Middle frontal gyrus (tissue), 1 donor: Measurements from ENCODE around the gene SELENOM.
"Not testable (repeated sequence)": the region's sequence is repeated elsewhere in the genome, so short reads cannot be mapped to it uniquely, and the experiment has no call there.

Source experiments
- DNase-seq: peaks from one replicate; pipeline ENCODE4 v3.0.0-alpha.2; 2015; ENCODE audit warnings: low spot score; ENCODE audit errors: extremely low spot score

SELENOM gene

DNA sequence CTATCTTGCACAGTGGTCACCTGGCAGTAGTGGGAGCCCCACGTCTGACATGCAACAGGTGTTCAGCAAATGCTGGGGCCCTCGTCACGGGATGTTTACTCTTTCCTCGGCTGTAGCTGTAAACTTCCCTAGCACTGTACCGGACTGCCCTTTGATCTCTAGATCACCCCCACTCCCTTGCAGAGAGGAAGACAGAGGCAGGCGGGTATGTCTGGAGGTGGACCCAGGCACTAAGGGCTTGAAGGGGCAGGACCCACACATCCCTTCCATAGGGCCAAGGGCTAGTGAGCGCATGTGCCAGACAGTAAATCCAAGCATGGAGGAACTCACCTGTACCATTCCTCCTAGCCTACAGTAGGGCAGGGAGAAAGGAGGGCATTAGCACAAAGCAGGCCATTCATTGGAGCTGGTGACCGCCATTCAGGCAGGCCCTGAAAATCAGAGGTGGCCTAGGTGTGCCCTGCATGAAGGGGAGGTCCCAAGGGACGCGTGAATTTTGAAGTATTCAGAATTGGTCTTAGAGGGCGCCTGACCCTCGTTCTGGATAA is 28.2 kb downstream of the SELENOM start:
- no peak for DNase-seq

DNA sequence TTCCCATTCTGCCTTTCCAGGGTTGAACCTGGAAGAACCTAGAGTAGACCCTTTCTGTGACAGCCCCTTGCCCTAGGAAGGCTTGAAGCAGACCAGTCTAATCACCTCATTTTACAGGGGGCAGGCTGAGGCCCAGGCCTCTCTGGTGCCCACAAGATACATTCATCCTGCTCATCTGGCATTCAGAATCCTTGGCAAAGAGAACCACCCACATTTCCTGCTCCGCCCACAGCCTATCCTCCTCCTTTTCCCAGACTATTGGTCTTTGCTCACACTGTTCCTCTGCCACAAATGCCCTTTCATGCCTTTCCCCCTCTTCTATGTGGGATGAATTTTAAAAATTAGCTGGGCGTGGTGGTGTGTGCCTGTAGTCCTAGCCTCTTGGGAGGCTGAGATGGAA is 29.0 kb downstream of the SELENOM start:
- DNase-seq = not testable (repeated sequence)

DNA sequence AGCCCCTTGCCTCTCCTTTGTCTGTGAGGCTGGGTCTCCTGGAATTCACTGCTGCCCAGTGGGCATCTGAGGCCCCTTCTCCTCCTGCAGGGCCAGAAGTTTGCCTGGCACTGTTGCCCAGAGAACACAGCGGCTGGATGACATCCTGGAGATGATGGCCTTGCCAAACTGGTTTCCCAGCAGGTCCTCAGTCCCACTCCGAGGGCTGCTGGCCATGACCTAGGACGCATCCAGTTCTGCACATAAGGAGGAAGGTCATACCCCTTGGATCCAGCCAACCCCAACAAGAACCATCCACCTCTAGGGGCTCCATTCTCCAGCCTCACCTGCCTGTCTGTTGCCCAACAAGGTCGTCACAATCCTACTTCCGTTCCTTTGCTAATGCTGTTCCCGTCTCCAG is 29.7 kb downstream of the SELENOM start:
- no peak for DNase-seq

DNA sequence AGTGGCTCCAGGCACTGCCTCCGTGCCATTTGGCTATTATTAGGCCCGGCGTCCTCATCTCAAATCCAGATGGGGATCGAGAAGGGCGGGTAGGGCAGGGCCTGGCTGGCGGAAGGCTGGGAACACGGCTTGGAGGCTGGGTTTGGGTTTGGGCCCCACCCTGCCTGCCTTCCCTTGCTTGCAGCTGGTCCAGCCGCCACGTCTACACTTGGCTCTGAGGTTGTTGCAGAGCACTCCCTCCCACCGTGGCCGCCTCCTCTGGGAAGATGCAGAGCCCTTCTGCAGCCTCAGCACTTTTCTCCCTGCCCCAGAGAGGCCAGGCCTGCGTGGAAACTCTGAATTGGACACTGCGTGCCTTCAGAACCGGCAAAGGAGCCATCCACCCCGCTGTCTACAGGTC is 31.4 kb downstream of the SELENOM start:
- DNase-seq = no peak

DNA sequence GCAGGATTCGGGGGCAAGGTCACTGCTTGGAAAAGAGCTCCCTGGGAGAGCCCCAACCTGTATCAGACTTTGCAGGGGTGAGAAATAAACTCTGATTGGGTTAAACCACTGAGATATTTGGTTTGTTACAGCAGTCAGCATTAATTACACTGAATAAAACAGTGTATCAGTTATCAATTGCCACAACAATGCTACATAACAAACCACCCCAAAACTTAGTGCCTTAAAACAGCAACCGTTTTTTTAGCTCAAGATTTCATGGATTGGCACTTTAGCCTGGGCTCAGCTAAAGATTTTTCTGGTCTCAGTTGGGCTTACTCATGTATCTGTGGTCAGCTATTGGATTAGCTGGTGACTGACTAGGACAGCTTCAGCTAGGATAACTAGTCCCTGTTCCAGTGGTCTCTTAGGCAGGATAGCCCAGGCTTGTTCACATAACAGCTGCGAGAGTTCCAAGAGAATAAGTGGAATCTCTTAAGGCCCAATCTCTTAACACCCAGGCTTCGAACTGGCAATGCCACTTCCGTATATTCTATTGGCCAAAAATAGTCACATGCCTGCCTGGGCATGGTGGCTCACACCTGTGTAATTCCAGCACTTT is 33.7 kb downstream of the SELENOM start:
- not testable (repeated sequence) for DNase-seq

DNA sequence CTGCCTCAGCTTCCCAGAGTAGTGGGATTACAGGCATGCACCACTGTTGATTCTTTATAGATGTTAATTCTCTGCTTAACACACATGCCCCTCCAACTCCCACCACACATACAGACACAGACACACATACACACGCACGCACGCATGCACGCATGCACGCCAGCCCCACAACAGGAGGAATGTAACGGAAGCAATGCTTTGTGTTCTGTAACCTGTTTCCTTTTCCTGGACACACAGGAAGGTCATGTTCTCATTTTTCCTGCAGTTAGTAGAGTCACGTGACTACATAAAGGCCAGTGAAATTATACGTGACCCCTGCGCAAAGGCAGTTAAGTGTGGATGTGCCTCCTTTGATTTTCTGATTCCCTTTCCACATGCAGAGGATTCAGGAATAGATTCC is 34.2 kb downstream of the SELENOM start:
- DNase-seq = not testable (repeated sequence)

DNA sequence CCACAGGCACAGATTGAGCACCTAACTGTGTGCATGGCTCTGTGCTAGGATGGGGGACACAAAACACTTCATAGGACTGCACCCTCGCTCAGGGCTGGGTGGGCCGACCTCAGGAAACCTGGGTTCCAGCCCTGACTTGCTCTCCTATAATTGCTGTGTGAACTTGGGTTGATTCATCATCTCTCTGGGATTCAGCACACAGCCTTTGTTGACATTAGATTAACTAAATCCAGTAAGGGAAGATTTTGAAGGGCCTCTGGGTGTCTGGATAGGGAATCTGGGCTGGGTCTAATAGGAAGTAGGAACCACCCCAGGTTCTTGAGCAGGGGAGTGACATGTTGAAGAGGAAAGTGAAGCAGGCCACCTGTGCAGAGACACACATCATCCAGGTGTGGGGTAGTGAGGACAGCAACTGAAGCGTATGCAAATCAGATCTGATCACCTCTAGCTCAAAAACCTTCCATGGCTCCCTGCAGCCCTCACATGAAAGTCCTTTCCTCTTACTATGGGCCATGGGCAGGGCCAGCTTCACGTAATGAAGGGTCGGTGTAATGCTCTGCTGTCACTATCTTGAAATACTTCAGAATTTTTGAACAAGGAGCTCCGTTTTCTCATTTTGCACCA is 37.6 kb downstream of the SELENOM start:
- not testable (repeated sequence) for DNase-seq

DNA sequence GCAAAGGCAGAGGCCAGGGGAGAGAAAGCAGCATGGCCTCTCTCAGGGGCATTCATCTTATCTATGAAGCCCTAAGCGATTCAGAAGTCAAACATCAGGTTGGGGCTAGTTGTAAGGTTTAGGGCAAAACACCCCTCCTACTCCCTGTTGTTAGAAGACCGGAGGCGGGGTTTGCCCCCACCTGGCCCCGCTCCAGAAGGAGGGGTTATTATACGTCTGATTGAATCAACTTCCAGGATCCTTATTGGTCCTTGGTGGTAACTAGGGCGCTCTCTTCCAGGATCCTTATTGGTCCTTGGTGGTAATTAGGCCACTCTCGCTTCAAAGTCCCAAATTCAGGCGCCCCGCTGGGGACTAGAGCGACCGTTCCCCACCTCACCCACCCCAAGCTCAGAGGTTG is 38.4 kb downstream of the SELENOM start:
- DNase-seq = no peak

DNA sequence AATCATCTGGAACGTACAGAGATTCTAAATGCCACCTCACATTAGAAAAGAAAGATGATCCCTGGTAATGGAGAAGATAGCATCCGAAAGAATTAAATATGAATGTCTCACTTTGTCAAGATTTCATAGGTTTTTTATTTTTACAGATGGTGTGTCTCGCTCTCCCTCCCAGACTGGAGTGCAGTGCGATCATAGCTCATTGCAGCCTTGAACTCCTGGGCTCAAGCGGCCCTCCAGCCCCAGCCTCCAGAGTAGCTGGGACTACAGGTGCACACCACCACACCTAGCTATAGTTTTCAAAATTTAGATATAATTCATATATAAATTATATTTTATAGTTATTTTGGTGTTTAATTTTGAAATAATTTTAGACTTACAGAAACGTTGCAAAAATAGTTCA is 43.0 kb downstream of the SELENOM start:
- no peak for DNase-seq

DNA sequence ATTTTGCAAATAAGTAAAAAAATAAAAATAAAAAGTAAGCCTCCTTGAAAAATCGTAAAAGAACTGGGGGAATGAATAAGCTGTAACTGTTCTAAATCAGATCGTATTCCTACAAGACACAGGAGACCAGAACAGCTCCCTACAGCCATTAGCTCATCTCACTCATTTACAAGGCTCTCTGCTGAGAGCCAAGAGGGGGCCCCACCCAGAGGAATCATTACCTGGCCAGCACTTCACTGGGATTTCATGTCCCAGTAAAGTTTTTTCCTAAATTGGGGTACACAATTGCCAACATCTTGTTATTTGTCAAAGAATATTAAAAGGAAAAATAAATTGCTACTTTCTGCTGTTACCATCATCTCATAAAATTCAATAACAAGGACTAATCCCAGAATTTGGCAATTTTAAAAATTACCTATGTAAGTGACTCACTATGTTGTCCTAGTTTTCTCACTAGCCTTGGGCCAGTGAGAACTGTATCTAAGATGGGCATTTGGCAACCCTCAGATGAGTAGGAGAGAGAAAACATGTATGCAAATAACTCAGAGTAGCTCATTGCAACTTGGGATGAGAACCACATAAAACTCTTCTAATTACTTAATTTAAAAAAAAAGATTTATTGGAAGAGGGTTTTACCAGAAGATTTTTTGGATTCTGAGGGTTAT is 44.7 kb downstream of the SELENOM start:
- no peak for DNase-seq

DNA sequence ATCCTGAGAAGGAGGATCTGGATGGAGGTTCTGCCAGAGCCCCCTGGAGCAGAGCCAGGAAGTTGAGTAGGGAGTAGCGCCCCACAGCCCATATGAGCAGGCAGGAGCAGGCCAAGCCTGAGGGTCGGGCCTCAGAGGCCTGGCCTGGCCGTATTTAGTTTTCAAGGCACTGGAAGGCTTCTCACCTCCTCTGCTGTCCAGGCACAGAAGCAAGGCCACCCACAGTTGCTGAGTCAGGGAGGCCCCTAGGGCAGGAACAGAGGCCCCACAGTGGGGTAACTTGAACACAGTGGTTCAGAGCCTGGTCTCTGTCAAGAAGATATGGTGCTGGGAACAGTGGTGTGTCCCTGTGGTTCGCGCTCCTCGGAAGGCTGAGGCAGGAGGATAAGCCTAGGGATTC is 47.7 kb downstream of the SELENOM start:
- not testable (repeated sequence) for DNase-seq

DNA sequence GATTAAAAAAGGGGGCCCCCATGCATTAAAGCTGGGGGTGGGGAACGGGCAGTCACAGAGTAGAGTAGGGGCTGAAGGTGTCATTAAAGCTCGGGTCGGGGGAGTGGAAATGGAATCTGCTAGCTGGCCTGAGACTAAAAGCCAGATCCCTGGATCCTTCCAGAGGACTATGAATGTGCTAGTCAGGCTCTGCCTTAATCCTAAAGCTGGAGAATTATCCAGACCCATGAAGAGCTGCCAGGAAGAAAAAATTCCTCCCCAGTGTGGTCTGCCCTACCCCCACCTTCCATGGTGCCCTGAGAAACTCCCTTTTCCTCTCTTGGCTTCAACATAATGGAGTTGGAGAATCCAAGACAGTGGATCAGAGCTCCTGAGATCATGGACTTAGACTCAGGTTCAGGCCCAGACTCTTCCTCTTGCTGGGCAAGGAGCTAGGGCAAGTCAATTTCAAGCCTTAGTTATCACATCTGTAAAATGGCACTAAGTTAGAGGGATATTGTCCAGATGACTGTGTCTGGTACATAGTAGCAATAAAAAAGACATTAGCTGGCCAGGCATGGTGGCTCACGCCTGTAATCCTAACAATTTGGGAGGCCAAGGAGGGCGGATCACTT is 50.3 kb downstream of the SELENOM start:
- DNase-seq = no peak

DNA sequence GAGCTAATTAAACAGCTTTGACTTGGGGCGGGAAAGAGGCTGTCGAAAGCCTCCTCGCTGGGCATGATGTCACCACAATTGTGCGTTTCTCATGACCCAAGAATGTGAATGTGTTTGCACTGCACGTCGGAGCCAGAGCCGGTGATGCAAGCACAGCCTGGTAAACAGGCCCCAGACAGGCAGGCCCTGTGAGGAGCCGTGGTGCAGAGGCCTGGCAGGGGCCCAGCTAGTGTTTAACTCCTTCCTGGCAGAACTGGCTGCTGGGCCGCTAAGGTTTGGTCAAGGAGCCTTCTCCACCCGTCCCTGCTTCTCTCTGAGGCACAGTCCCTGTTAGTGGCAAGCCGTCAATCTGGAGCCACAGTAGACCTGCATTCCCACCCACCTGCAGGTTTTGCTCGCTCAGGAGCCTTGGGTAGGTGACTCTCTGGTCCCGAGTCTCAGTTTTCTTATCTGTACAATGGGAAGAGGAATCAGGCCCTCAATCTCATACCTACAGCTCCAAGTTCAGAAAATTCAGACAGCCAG is 51.7 kb downstream of the SELENOM start:
- no peak for DNase-seq

DNA sequence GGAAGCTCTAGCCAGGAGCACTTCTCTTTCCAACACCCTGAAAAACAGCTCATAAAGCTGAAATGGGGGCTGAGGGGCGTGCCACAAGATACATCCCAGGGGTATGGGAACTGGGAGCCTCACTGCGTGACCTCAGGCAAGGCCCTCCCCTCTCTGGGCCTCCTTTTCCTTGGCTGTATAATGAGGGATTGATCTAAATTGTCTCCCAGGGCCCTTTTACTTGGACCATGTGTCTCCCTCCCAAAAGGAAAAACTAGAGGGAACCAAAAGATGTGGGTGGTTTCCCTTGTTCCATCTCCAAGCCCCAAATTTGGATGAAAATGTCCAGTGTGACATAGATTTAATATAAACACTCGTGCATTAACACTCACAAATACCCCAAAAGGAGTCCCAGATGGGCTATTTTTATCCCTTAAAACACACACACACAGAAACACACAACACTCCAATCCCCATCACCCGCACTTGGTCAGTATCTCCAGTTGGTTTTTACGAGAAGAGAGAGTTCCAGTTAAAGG is 52.2 kb downstream of the SELENOM start:
- DNase-seq = no peak
